HTR-8/SVneo (cell line): Measurements from ENCODE around the gene MAP4K5.

Experiments used
- DNase-seq: peaks from one replicate; pipeline ENCODE4 v3.0.0; 2011; ENCODE audit warnings: low spot score, mixed read lengths; ENCODE audit not compliant: insufficient read length
- FAIRE-seq: peaks from 2 replicates; lab custom pipeline; 2011; peaks lifted over from hg19 to GRCh38; lab: Jason Lieb, UNC

Gene MAP4K5

GRCh38 chr14:50379563-50379962 is 152.8 kb downstream of the MAP4K5 start:
- FAIRE-seq (no peak), DNase-seq (no peak)

- DNase-seq (no peak), FAIRE-seq (no peak)
Measured at GRCh38 chr14:50377550-50378085, 154.8 kb downstream of the MAP4K5 start.

GRCh38 chr14:50375760-50376159 is 156.6 kb downstream of the MAP4K5 start:
- FAIRE-seq = no peak
- DNase-seq = no peak

DNA sequence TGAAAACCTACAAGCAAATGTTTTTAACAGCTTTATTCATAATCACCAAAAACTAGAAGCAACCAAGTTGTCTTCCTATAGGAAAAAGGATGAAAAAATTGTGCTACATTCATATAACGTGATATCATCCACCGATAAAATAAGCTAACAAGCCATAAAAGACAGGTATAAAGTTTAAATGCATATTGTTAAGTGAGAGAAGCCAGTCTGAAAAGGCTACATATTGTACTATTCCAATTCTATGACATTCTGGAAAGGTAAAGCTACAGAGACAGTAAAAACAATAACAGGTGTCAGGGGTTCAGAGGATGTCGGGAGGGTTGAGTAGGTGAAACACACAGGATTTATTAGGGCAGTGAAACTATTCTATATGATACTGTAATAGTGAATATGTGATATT is 158.4 kb downstream of the MAP4K5 start:
- DNase-seq (no peak), FAIRE-seq (no peak)

DNA sequence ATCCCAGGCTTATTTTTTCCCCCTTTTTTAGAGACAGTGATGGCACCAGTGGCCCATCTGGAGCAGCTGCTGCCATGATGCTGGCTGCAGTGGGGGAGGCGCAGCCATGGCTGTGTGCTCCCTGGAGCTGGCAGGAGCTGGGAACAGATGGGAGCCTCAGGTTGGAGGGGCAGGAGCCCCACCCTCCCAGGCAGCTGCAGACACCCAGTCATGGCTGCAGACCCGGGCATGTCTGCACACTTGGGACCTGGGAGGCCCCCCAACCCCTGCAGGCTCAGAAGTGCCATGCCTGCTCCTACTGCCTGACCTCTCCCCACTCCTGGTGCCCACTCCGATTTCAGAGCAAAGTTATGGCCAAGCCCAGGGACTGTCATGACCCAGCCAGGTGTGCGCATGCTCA is 160.8 kb downstream of the MAP4K5 start:
- FAIRE-seq (no peak), DNase-seq (no peak)
